Measurements from ENCODE around the gene PRKAG2. TPM values are rescaled to one million over a fixed set of nuclear protein-coding genes. Genes with fewer than 3 reads are reported as not detected.
A peak's percentile ranks its signal among the peaks of the same experiment; 100 is the strongest.

The PRKAG2 gene
- total RNA-seq, 2 donors from 2014 or later = 21.6 to 31.7 TPM

DNA sequence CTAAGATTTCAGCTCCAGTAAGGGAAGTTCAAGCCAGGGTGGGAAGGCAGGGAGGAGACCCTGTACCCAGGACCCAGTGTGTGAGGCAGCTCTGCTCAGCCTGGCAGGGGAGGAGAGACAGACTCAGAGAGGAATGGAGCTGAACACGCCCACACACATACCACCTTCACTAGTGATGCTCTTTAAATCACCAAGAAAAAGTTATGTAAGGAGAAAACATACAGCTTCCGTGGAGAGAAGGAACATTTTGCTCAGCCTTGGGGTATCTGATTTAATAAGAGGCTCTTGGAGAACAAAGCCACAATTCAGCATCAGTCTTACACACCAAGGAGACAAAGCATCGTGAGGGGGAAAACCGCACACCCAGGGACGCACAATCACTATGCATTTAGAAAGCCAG lies 62.9 kb downstream of the PRKAG2 start:
- Mint-ChIP-seq H3K36me3 (ENCODE audit: low read depth) (no peaks in the 10 kb centered on the region), H3K9me3 (no peaks in the 10 kb centered on the region), H3K27ac (peak overlapping the region; percentile 32), H3K4me1 (peaks cover 13% of the 10 kb centered on the region), H3K27me3 (no peaks in the 10 kb centered on the region), H3K4me3 (no peak overlapping the region)
- ATAC-seq (replicated peaks) = peak; percentile 76

DNA sequence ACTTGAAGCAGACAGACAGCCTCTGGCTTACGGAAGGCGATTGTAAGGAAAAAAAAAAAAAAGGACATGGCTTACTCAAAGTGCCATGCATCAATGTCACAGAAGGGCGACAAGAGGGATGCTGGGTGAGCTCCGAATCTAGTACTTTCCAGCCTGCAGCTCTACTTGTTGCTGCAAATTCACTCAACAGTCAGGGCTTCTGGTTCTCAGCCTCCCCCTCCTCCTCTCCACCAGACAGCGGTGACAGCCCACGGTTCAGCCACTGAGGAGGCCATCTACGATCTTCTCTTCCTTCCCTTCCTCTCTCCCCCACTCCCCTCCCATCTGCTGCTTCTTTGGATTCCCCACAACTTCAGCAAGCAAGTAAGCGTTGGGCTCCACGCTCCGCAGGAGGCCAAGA lies 63.5 kb downstream of the PRKAG2 start:
- no peak for ATAC-seq (replicated peaks)
- Mint-ChIP-seq H3K4me1 (peaks cover 13% of the 10 kb centered on the region), H3K36me3 (ENCODE audit: low read depth) (no peaks in the 10 kb centered on the region), H3K27ac (peak overlapping the region; percentile 32), H3K4me3 (no peak overlapping the region), H3K27me3 (no peaks in the 10 kb centered on the region), H3K9me3 (no peaks in the 10 kb centered on the region)

GRCh38 chr7:151812967-151813366 lies 63.9 kb downstream of the PRKAG2 start:
- Mint-ChIP-seq H3K9me3 (no peaks in the 10 kb centered on the region), H3K36me3 (ENCODE audit: low read depth) (no peaks in the 10 kb centered on the region), H3K4me1 (peaks cover 13% of the 10 kb centered on the region), H3K27me3 (no peaks in the 10 kb centered on the region), H3K4me3 (no peak overlapping the region), H3K27ac (peak overlapping the region; percentile 32)
- ATAC-seq (replicated peaks) = no peak

DNA sequence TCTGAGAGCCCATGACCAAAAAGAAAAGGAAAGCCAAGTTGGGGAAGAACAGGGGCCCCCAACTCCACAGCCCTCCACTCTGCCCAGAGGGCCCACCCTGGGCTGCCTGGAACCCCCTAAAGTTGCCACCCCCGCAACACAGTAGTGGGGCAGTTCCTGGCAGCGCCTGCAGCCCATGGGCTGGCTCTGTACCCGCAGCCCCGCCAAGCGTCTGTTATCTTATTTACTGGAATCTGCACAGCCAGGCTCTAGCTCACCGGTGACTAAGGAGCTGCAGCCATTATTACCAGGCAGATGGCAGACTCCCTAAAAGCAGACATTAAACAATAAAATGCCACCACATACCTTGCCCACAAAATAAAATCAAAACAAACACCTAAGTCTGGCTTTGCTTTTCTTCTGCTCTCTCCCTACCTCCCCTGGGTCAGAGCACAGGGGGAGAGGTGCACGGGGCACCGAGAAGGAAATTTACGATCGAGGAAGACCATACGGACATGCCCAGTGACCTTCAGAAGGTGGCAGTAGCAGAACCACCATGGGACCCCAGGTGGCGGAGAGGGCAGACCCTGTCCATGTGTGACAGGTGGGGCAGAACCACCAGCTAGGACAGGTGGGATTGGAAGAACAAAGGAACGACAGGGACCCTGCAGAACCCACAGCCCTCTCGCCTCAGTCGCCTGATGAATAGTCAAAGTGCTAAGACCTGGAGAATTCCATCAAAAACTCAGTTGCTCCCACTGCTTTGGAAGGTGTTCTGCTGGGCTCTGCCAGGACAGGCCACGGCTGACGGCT lies 66.3 kb downstream of the PRKAG2 start:
- Mint-ChIP-seq H3K4me1 (peaks cover 11% of the 10 kb centered on the region), H3K9me3 (no peaks in the 10 kb centered on the region), H3K27me3 (no peaks in the 10 kb centered on the region), H3K36me3 (ENCODE audit: low read depth) (no peaks in the 10 kb centered on the region), H3K4me3 (no peak overlapping the region), H3K27ac (peak overlapping the region; percentile 25)
- ATAC-seq (replicated peaks) = no peak

- Mint-ChIP-seq H3K27me3 (no peaks in the 10 kb centered on the region), H3K4me1 (peaks cover 4% of the 10 kb centered on the region), H3K9me3 (no peaks in the 10 kb centered on the region), H3K27ac (peak overlapping the region; percentile 25), H3K36me3 (ENCODE audit: low read depth) (no peaks in the 10 kb centered on the region), H3K4me3 (no peak overlapping the region)
- no peak for ATAC-seq (replicated peaks)
Measured at GRCh38 chr7:151809864-151810170, 67.1 kb downstream of the PRKAG2 start.

DNA sequence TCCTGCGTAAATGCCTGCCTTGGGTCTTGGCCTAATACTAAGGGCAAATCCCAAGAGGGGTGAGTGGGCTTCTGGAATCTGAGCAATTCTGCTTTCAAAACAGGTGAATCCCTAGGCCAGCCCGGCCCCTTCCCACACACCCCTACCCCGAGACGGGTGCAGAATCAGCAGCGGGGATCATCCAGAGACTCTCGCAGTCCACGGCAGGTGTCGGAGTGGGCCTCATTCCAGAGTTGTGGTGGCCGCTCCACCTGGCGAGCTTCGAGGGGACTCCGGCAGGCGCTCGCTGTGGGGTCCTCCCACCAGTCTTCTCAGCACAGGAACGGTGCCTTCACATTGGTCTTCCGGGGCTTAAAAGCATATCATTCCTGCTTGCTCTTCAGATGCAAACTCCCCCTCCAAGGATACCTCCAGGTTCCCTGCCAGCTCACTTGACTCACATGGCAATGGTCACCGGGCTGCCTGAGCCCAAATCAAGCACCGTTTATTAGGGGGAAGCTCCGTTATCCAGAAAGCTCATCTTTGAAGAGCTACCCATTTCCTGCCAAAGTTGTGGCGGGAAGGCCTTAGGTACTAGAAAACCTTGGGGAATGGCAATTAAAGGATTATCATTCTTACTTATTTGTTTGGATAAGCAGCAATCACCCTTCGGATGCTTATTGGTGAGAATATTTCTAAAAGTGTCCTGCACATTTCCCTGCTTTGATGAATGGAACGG lies 67.6 kb downstream of the PRKAG2 start:
- peaks cover 4% of the 10 kb centered on the region for H3K4me1 Mint-ChIP-seq

GRCh38 chr7:151808400-151809145 lies 68.3 kb downstream of the PRKAG2 start:
- ATAC-seq (replicated peaks) = no peak
- Mint-ChIP-seq H3K9me3 (no peaks in the 10 kb centered on the region), H3K4me3 (no peak overlapping the region), H3K27me3 (no peaks in the 10 kb centered on the region), H3K36me3 (ENCODE audit: low read depth) (no peaks in the 10 kb centered on the region), H3K4me1 (no peaks in the 10 kb centered on the region), H3K27ac (no peak overlapping the region)

More for the DNA sequence above, 67.6 kb downstream of the PRKAG2 start:
- no peak for ATAC-seq (replicated peaks)
- Mint-ChIP-seq H3K27ac (no peak overlapping the region), H3K4me3 (no peak overlapping the region), H3K27me3 (no peaks in the 10 kb centered on the region), H3K9me3 (no peaks in the 10 kb centered on the region), H3K36me3 (ENCODE audit: low read depth) (no peaks in the 10 kb centered on the region)

DNA sequence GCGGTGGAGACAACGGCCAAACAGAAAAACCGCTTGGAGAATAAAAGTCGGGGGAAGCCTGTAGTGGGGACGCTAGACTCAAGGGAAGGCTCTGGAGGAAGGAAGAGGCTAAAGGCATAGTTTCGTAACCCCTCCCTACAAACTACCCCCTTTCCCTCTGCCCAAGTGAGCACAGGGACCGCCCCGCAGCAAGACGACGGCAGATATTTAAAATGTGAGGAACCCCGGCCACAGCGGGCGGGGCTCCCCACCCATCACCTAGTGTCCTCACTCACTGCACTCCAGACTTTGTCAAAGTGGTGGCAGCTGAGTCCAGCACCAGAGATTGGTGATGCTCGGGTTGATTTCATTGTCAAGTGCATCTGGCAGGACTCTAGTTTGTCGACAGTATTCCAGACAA lies 69.1 kb downstream of the PRKAG2 start:
- H3K4me1 Mint-ChIP-seq = no peaks in the 10 kb centered on the region
- H3K9me3 Mint-ChIP-seq = no peaks in the 10 kb centered on the region
- no peaks in the 10 kb centered on the region for H3K27me3 Mint-ChIP-seq
- no peak overlapping the region for H3K4me3 Mint-ChIP-seq
- H3K36me3 Mint-ChIP-seq (ENCODE audit: low read depth) = no peaks in the 10 kb centered on the region
- no peak overlapping the region for H3K27ac Mint-ChIP-seq
- ATAC-seq (replicated peaks) = no peak

DNA sequence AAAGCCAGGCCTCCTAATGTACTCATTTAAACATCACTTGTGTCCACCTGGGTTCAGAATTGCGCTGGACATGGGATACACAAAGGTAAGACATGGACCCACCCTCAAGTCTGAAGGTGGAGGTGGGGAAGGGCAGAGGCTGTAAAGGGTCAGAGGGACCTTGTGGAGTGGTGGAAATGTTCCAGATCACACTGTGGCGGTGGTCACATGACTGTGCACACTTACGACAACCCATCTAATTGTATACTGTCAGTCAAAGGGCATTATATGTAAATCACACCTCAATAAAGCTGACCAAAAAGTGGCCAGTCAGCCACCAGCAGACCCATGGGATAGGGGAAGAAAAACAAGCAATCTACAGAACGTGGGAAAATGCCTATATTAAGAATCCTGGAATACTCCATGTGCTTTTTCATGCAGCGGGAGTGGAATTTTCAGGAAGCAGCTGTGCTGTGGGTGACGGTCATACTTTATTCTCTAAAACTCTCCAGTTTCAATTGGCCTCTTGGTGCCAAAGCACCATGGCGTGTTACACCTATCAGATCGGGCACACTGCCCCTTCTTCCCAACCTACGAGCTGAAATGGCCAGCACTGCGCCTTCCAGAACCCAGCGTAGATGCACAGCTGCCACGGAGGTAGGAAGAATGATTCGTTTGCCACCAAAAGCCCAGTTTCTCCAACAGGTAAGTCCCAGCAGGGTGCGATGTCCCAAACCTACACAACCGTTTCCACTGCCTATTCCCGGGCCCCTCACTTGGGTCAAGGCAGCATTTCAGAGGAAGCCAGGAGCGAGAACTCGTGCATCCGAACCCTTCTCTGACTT lies 69.8 kb downstream of the PRKAG2 start:
- no peak for ATAC-seq (replicated peaks)
- no peak overlapping the region for H3K4me3 Mint-ChIP-seq
- no peak overlapping the region for H3K27ac Mint-ChIP-seq
- no peaks in the 10 kb centered on the region for H3K36me3 Mint-ChIP-seq (ENCODE audit: low read depth)
- no peaks in the 10 kb centered on the region for H3K4me1 Mint-ChIP-seq
- H3K9me3 Mint-ChIP-seq = no peaks in the 10 kb centered on the region
- H3K27me3 Mint-ChIP-seq = no peaks in the 10 kb centered on the region

DNA sequence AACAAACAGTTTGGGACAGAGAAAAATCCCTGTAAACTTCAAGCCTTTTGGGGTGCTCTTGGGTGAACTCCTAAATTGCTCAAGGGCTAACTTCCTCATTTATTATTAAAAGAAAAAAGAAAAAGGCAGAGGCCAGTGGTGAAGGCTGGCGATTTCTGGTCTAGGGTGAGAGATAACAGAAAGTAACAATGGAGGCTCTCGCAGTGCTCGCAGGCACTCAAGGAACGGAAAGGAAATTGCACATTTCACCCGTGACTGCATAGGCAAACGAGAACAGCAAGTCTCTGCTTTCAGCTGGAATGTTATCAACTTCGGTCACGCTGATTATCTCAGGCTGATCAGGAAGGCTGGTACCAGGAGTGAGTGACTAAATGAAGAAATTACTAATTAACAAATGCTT lies 70.7 kb downstream of the PRKAG2 start:
- no peak for ATAC-seq (replicated peaks)
- H3K4me1 Mint-ChIP-seq = no peaks in the 10 kb centered on the region
- H3K27ac Mint-ChIP-seq = peak overlapping the region; percentile 47
- no peak overlapping the region for H3K4me3 Mint-ChIP-seq
- H3K9me3 Mint-ChIP-seq = no peaks in the 10 kb centered on the region
- H3K36me3 Mint-ChIP-seq (ENCODE audit: low read depth) = no peaks in the 10 kb centered on the region
- no peaks in the 10 kb centered on the region for H3K27me3 Mint-ChIP-seq

GRCh38 chr7:151805191-151805590 lies 71.7 kb downstream of the PRKAG2 start:
- ATAC-seq (replicated peaks) = no peak
- Mint-ChIP-seq H3K4me1 (no peaks in the 10 kb centered on the region), H3K27me3 (no peaks in the 10 kb centered on the region), H3K27ac (no peak overlapping the region), H3K9me3 (no peaks in the 10 kb centered on the region), H3K4me3 (no peak overlapping the region), H3K36me3 (ENCODE audit: low read depth) (no peaks in the 10 kb centered on the region)

GRCh38 chr7:151804756-151805155 lies 72.2 kb downstream of the PRKAG2 start:
- ATAC-seq (replicated peaks) = no peak
- Mint-ChIP-seq H3K36me3 (ENCODE audit: low read depth) (no peaks in the 10 kb centered on the region), H3K9me3 (no peaks in the 10 kb centered on the region), H3K27me3 (no peaks in the 10 kb centered on the region), H3K4me3 (no peak overlapping the region), H3K27ac (no peak overlapping the region), H3K4me1 (no peaks in the 10 kb centered on the region)

DNA sequence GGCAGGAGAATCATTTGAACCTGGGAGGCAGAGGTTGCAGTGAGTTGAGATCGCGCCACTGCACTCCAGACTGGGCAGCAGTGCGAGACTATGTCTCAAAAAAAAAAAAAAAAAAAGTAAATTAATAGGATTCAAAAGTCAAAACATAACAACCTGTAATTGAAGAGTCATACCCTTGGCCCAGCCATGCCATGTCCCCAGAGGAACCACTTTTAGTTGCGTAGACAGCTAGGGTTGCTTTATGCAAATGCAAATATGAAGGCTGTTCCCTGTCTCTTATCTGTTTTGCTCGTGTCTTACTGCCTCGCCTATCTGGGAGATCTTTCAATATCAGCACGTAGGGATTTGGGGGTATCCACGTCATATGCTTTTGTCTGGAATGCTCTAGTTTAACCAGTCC lies 73.1 kb downstream of the PRKAG2 start:
- ATAC-seq (replicated peaks) = no peak
- H3K27me3 Mint-ChIP-seq = no peaks in the 10 kb centered on the region
- H3K9me3 Mint-ChIP-seq = no peaks in the 10 kb centered on the region
- H3K27ac Mint-ChIP-seq = no peak overlapping the region
- peaks cover under 1% of the 10 kb centered on the region for H3K4me1 Mint-ChIP-seq
- no peak overlapping the region for H3K4me3 Mint-ChIP-seq
- no peaks in the 10 kb centered on the region for H3K36me3 Mint-ChIP-seq (ENCODE audit: low read depth)

GRCh38 chr7:151802469-151802846 lies 74.5 kb downstream of the PRKAG2 start:
- Mint-ChIP-seq H3K27me3 (no peaks in the 10 kb centered on the region), H3K4me3 (no peak overlapping the region), H3K36me3 (ENCODE audit: low read depth) (no peaks in the 10 kb centered on the region), H3K9me3 (no peaks in the 10 kb centered on the region), H3K4me1 (peaks cover 7% of the 10 kb centered on the region), H3K27ac (peak overlapping the region; percentile 52)
- ATAC-seq (replicated peaks) = no peak
